Measurements from ENCODE around the gene FLVCR2.

FLVCR2 gene

DNA sequence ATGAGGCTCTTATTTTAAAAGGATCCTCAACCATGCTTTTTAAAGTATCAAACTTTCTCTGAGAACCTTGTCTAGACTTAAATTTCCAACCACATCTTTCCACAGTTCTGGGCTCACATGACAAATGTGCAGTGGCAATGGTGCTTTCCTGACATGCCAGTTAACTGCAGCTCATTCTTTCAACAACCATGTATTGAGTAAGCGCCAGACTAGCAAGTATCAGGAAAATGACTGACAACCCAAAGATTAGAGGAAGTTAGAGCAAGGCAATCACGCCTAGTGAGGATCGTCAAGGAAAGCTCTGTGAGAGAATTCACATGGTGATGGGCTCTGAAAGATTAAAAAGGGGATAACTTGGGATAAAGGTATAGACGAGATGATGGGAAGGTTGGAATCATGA lies 35.8 kb downstream of the FLVCR2 start:
- CTCF ChIA-PET, result no interaction called here
- no peak for TF ChIP-seq ELF4 (IDR thresholded peaks at IDR 0.05)
- no peak for TF ChIP-seq FOXA1 (IDR thresholded peaks at IDR 0.05)
- TF ChIP-seq ZNF384 (IDR thresholded peaks at IDR 0.05), result no peak
- no peak for TF ChIP-seq SP1 (IDR thresholded peaks at IDR 0.05)
- no peak for TF ChIP-seq L3MBTL2 (conservative IDR thresholded peaks at IDR 0.05)
- TF ChIP-seq PKNOX1 (IDR thresholded peaks at IDR 0.05), result no peak
- TF ChIP-seq BHLHE40 (IDR thresholded peaks at IDR 0.05; ENCODE audit: borderline replicate concordance), result no peak
- no peak for TF ChIP-seq ARNT (IDR thresholded peaks at IDR 0.05)
- TF ChIP-seq LEF1 (IDR thresholded peaks at IDR 0.05; ENCODE audit: borderline replicate concordance), result no peak
- no peak for TF ChIP-seq FOXM1 (IDR thresholded peaks at IDR 0.05; ENCODE audit: borderline replicate concordance)
- no peak for TF ChIP-seq CTBP1 (IDR thresholded peaks at IDR 0.05; ENCODE audit: borderline replicate concordance)
- TF ChIP-seq HDGF (IDR thresholded peaks at IDR 0.05; ENCODE audit: borderline replicate concordance), result no peak
- no peak for TF ChIP-seq NFRKB (IDR thresholded peaks at IDR 0.05)
- no peak for TF ChIP-seq TARDBP (IDR thresholded peaks at IDR 0.05)
- TF ChIP-seq FOXK2 (IDR thresholded peaks at IDR 0.05), result no peak
- no peak for TF ChIP-seq SUZ12 (IDR thresholded peaks at IDR 0.05)
- DNase-seq (ENCODE audit: extremely low spot score), result no peak
- POLR2A ChIA-PET, result no interaction called here

GRCh38 chr14:75615200-75615599 lies 36.8 kb downstream of the FLVCR2 start:
- TF ChIP-seq CTBP1 (IDR thresholded peaks at IDR 0.05; ENCODE audit: borderline replicate concordance) (no peak), ARNT (IDR thresholded peaks at IDR 0.05) (no peak), TARDBP (IDR thresholded peaks at IDR 0.05) (no peak), BHLHE40 (IDR thresholded peaks at IDR 0.05; ENCODE audit: borderline replicate concordance) (no peak), ZNF384 (IDR thresholded peaks at IDR 0.05) (no peak), SUZ12 (IDR thresholded peaks at IDR 0.05) (no peak)
- DNase-seq (ENCODE audit: extremely low spot score), result no peak
- POLR2A ChIA-PET, result no interaction called here
- CTCF ChIA-PET, result no interaction called here

DNA sequence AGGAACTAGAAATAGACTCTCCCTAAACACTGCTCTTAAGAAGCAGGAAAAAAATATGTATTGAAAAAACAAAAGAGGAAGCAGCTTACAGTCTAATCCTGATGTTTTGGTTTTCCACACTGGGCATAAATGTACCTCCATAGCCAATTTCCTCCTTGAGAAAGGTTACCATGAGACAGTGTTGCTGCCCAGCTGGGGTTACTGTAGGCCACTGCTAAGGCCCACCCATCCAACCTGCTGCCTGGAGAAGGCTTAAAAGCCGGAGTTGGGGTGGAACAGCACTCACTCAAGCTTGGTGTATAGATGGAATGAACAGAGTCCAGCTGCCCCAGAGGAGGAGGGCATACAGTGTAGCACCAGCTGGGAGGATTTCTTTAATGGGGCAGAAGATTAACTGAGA lies 41.1 kb downstream of the FLVCR2 start:
- CTCF ChIA-PET, result interaction anchor here (0.6 kb wide), 1 partner anchor 1960 kb away, joined by 3 read pairs; no protein-coding TSS in a partner anchor

DNA sequence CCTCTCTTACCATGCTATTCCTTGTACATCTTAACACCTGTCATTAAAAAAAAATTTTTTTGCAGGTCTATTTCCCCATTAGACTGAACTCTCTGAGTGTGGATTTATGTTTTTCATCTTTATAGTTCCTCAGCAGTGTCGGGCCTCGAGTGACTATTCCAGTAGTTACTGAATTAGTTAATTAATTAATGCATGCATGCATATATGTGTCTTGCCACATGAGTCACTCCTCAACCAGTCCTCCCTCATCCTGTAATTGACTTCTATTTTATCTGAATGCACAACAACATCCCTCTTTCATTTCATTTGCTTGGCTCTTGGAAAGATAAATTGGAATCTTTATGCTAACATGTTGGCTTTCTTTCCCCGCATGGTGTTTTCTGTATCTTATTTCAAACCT lies 46.6 kb downstream of the FLVCR2 start:
- TF ChIP-seq FOXA1 (IDR thresholded peaks at IDR 0.05), result no peak
- no peak for TF ChIP-seq ELF4 (IDR thresholded peaks at IDR 0.05)
- TF ChIP-seq PKNOX1 (IDR thresholded peaks at IDR 0.05), result no peak
- TF ChIP-seq HDGF (IDR thresholded peaks at IDR 0.05; ENCODE audit: borderline replicate concordance), result no peak
- no peak for TF ChIP-seq TARDBP (IDR thresholded peaks at IDR 0.05)
- no peak for TF ChIP-seq BHLHE40 (IDR thresholded peaks at IDR 0.05; ENCODE audit: borderline replicate concordance)
- no peak for TF ChIP-seq FOXM1 (IDR thresholded peaks at IDR 0.05; ENCODE audit: borderline replicate concordance)
- TF ChIP-seq L3MBTL2 (conservative IDR thresholded peaks at IDR 0.05), result no peak
- no peak for TF ChIP-seq FOXK2 (IDR thresholded peaks at IDR 0.05)
- no peak for TF ChIP-seq SUZ12 (IDR thresholded peaks at IDR 0.05)
- TF ChIP-seq SP1 (IDR thresholded peaks at IDR 0.05), result no peak
- no peak for TF ChIP-seq CTBP1 (IDR thresholded peaks at IDR 0.05; ENCODE audit: borderline replicate concordance)
- TF ChIP-seq ARNT (IDR thresholded peaks at IDR 0.05), result no peak
- TF ChIP-seq LEF1 (IDR thresholded peaks at IDR 0.05; ENCODE audit: borderline replicate concordance), result no peak
- no peak for TF ChIP-seq NFRKB (IDR thresholded peaks at IDR 0.05)
- TF ChIP-seq ZNF384 (IDR thresholded peaks at IDR 0.05), result no peak
- ChIA-PET POLR2A (no interaction called here), CTCF (no interaction called here)
- DNase-seq (ENCODE audit: extremely low spot score), result no peak

More for the DNA sequence above, 41.1 kb downstream of the FLVCR2 start:
- DNase-seq (ENCODE audit: extremely low spot score), result no peak
- POLR2A ChIA-PET, result no interaction called here
- no peak for TF ChIP-seq FOXK2 (IDR thresholded peaks at IDR 0.05)
- no peak for TF ChIP-seq ARNT (IDR thresholded peaks at IDR 0.05)
- TF ChIP-seq CTBP1 (IDR thresholded peaks at IDR 0.05; ENCODE audit: borderline replicate concordance), result no peak
- TF ChIP-seq FOXA1 (IDR thresholded peaks at IDR 0.05), result no peak
- no peak for TF ChIP-seq LEF1 (IDR thresholded peaks at IDR 0.05; ENCODE audit: borderline replicate concordance)
- no peak for TF ChIP-seq L3MBTL2 (conservative IDR thresholded peaks at IDR 0.05)
- TF ChIP-seq HDGF (IDR thresholded peaks at IDR 0.05; ENCODE audit: borderline replicate concordance), result no peak
- TF ChIP-seq BHLHE40 (IDR thresholded peaks at IDR 0.05; ENCODE audit: borderline replicate concordance), result no peak
- no peak for TF ChIP-seq SP1 (IDR thresholded peaks at IDR 0.05)
- TF ChIP-seq PKNOX1 (IDR thresholded peaks at IDR 0.05), result no peak
- no peak for TF ChIP-seq ELF4 (IDR thresholded peaks at IDR 0.05)
- no peak for TF ChIP-seq FOXM1 (IDR thresholded peaks at IDR 0.05; ENCODE audit: borderline replicate concordance)

DNA sequence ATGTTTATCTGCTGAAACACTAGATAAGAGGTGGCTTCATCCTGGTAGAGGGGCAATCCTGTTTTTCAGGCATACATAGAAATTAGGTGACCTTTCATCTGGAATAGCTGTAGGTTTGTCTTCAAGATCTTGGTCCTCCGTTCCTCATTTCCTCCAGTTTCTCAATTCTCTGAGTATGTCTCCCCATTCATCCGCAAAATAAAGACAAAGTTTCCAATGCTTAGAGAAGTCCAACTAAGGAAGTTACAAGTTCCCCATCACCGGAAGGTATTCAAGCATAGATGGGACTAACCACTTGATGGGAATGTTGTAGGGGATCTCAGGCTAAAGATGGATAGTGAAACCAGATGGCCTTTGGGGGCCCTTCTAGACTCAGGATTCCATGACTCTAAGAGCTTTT lies 48.0 kb downstream of the FLVCR2 start:
- ChIA-PET POLR2A (no interaction called here), CTCF (interaction anchor here (1.3 kb wide), 1 partner anchor 48 kb away, joined by 3 read pairs; the partner anchor contains the start of gene FLVCR2)
- DNase-seq (ENCODE audit: extremely low spot score), result no peak
- TF ChIP-seq LEF1 (IDR thresholded peaks at IDR 0.05; ENCODE audit: borderline replicate concordance) (no peak), CTBP1 (IDR thresholded peaks at IDR 0.05; ENCODE audit: borderline replicate concordance) (no peak), SP1 (IDR thresholded peaks at IDR 0.05) (no peak), ELF4 (IDR thresholded peaks at IDR 0.05) (no peak), PKNOX1 (IDR thresholded peaks at IDR 0.05) (no peak), FOXM1 (IDR thresholded peaks at IDR 0.05; ENCODE audit: borderline replicate concordance) (no peak), FOXA1 (IDR thresholded peaks at IDR 0.05) (no peak), BHLHE40 (IDR thresholded peaks at IDR 0.05; ENCODE audit: borderline replicate concordance) (no peak)

- POLR2A ChIA-PET, result no interaction called here
- CTCF ChIA-PET, result interaction anchor here (1.3 kb wide), 1 partner anchor 49 kb away, joined by 3 read pairs; the partner anchor contains the start of gene FLVCR2
- no peak for TF ChIP-seq BHLHE40 (IDR thresholded peaks at IDR 0.05; ENCODE audit: borderline replicate concordance)
- no peak for TF ChIP-seq FOXM1 (IDR thresholded peaks at IDR 0.05; ENCODE audit: borderline replicate concordance)
- TF ChIP-seq CTBP1 (IDR thresholded peaks at IDR 0.05; ENCODE audit: borderline replicate concordance), result no peak
- no peak for TF ChIP-seq LEF1 (IDR thresholded peaks at IDR 0.05; ENCODE audit: borderline replicate concordance)
- no peak for TF ChIP-seq TARDBP (IDR thresholded peaks at IDR 0.05)
- no peak for TF ChIP-seq HDGF (IDR thresholded peaks at IDR 0.05; ENCODE audit: borderline replicate concordance)
- TF ChIP-seq SUZ12 (IDR thresholded peaks at IDR 0.05), result no peak
- no peak for TF ChIP-seq PKNOX1 (IDR thresholded peaks at IDR 0.05)
- TF ChIP-seq SP1 (IDR thresholded peaks at IDR 0.05), result no peak
- no peak for TF ChIP-seq L3MBTL2 (conservative IDR thresholded peaks at IDR 0.05)
- no peak for TF ChIP-seq ZNF384 (IDR thresholded peaks at IDR 0.05)
- no peak for DNase-seq (ENCODE audit: extremely low spot score)
Measured at GRCh38 chr14:75626863-75627262, 48.4 kb downstream of the FLVCR2 start.

All from HEK293T (cell line).